K562 (cell line): ENCODE measurements around the gene ARHGEF38. TPM values are rescaled to one million over a fixed set of nuclear protein-coding genes. Genes with fewer than 3 reads are reported as not detected.

Experiments used
- ATAC-seq: fragments of 200-7000 bp; cut with Tn5 transposase; 3 replicates; pipeline ENCODE4 v1.9.1; 2020; ENCODE audit warnings: moderate library complexity
- BruUV-seq: library from RNA; stranded (reverse); fragments of 400-500 nt; replicated peaks from 2 replicates; lab custom pipeline; 2021; lab: Mats Ljungman, UMichigan
- CTCF ChIA-PET: fragments of 300-600 bp; formaldehyde crosslinking; extraction: SDS; loops from one replicate; lab custom pipeline; 2021; ENCODE audit warnings: low intra/inter-chr PET ratio; lab: Yijun Ruan, JAX
- POLR2A ChIA-PET: fragments of 300-600, 350-650 bp; sonication (Branson Sonifier 250); formaldehyde crosslinking; extraction: SDS; loops from one replicate; lab custom pipeline; 2021; ENCODE audit warnings: antibody characterized with exemption, inconsistent platforms; lab: Yijun Ruan, JAX
- DNase-seq, 4 experiments: peaks; one replicate each; pipeline versions ENCODE4 v3.0.0 to v3.0.0-alpha.2; 2011 to 2018; ENCODE audit warnings: low spot score in 3 of 4, mixed read lengths in 3 of 4; ENCODE audit errors: extremely low read depth in 1 of 4
- FAIRE-seq: peaks from 2 replicates; lab custom pipeline; 2011; peaks lifted over from hg19 to GRCh38; lab: Jason Lieb, UNC
- H2AFZ ChIP-seq: 2 replicates; pipeline ENCODE4 v1.6.0; 2011; ENCODE audit warnings: low read depth, low read length, control low read depth, inconsistent platforms
- H3K27ac ChIP-seq: fragments of 200-600 bp; 3 replicates; pipeline ENCODE4 v1.8.0; 2011; ENCODE audit warnings: low read depth, mild to moderate bottlenecking, control low read depth, inconsistent platforms, low read length, moderate library complexity, mixed read lengths; ENCODE audit errors: extremely low read depth
- H3K27me3 ChIP-seq, 2 experiments: fragments of 300-600 bp in 1 of 2; 2 replicates in 1 of 2; 3 replicates in 1 of 2; pipeline versions ENCODE4 v1.6.0 to v1.8.0; 2011; ENCODE audit warnings: inconsistent platforms in 2 of 2, low read length in 2 of 2, mild to moderate bottlenecking in 1 of 2, mixed read lengths in 1 of 2, moderate library complexity in 1 of 2; ENCODE audit not compliant: control insufficient read depth in 2 of 2, insufficient read depth in 2 of 2
- H3K36me3 ChIP-seq: fragments of 300-600 bp; 3 replicates; pipeline ENCODE4 v1.8.0; 2011; ENCODE audit warnings: mild to moderate bottlenecking, low read length, inconsistent platforms; ENCODE audit not compliant: control insufficient read depth, insufficient read depth
- H3K4me1 ChIP-seq, 2 experiments: fragments of 200-600 bp in 1 of 2; replicated peaks in 1 of 2; 2 replicates in 1 of 2; 3 replicates in 1 of 2; pipeline versions ENCODE4 v1.5.1 to v1.8.0; 2011; ENCODE audit warnings: inconsistent platforms in 2 of 2, low read length in 2 of 2, mild to moderate bottlenecking in 1 of 2, mixed read lengths in 1 of 2, moderate library complexity in 1 of 2; ENCODE audit not compliant: control insufficient read depth in 2 of 2, insufficient read depth in 2 of 2
- H3K4me2 ChIP-seq: 2 replicates; pipeline ENCODE4 v1.6.1; 2011; ENCODE audit warnings: low read length, control low read depth, inconsistent platforms, mixed read lengths; ENCODE audit not compliant: insufficient read depth
- H3K4me3 ChIP-seq: fragments of 200-600 bp; sonication (generic), shearing (Covaris generic); 2 replicates; pipeline ENCODE4 v1.5.1; 2016; ENCODE audit warnings: control low read depth, inconsistent platforms
- H3K79me2 ChIP-seq: fragments of 200-600 bp; 3 replicates; pipeline ENCODE4 v1.8.0; 2011; ENCODE audit warnings: low read length, inconsistent platforms; ENCODE audit not compliant: control insufficient read depth, insufficient read depth
- H3K9ac ChIP-seq, 2 experiments: 2 replicates each; pipeline versions ENCODE4 v1.6.0 to v1.6.1; 2011; ENCODE audit warnings: low read depth in 2 of 2, low read length in 2 of 2, control low read depth in 1 of 2, inconsistent platforms in 1 of 2, mild to moderate bottlenecking in 1 of 2, mixed read lengths in 1 of 2; ENCODE audit not compliant: insufficient read depth in 1 of 2
- H3K9me1 ChIP-seq: one replicate; pipeline ENCODE4 v1.6.0; 2011; ENCODE audit warnings: inconsistent platforms, mild to moderate bottlenecking, low read length, moderate library complexity; ENCODE audit not compliant: control insufficient read depth, insufficient read depth
- H3K9me3 ChIP-seq: replicated peaks from 2 replicates; pipeline ENCODE4 v1.5.1; 2011; ENCODE audit warnings: low read depth, low read length, inconsistent platforms; ENCODE audit not compliant: control insufficient read depth, insufficient read depth
- H4K20me1 ChIP-seq: replicated peaks from 2 replicates; pipeline ENCODE4 v1.6.1; 2011; ENCODE audit warnings: low read length, inconsistent platforms, mixed read lengths; ENCODE audit not compliant: control insufficient read depth, insufficient read depth
- DLX4 ChIP-seq: fragments of 250-450 bp; sonication (Bioruptor Pico); IDR thresholded peaks from 2 replicates; pipeline ENCODE4 v1.6.1; 2021; ENCODE audit warnings: mild to moderate bottlenecking
- EP300 ChIP-seq: IDR thresholded peaks from 2 replicates; pipeline ENCODE4 v1.6.1; 2012; ENCODE audit warnings: low read length, improper control_type of control experiment
- HMGN3 ChIP-seq: IDR thresholded peaks from 2 replicates; pipeline ENCODE4 v1.6.1; 2011; ENCODE audit warnings: borderline replicate concordance, low read depth, mild to moderate bottlenecking, mixed read lengths, low read length; ENCODE audit not compliant: insufficient read length; ENCODE audit errors: extremely low read depth
- HNRNPK ChIP-seq: fragments of 200-400 bp; formaldehyde crosslinking; IDR thresholded peaks from one replicate; pipeline ENCODE4 v1.6.1; 2018; ENCODE audit warnings: mild to moderate bottlenecking, low read depth, low read length; ENCODE audit not compliant: poor library complexity, severe bottlenecking
- HNRNPUL1 ChIP-seq: fragments of 200-400 bp; formaldehyde crosslinking; IDR thresholded peaks from 2 replicates; pipeline ENCODE4 v1.6.1; 2017; ENCODE audit warnings: low read length
- MBD2 ChIP-seq: sonication (generic); IDR thresholded peaks from 2 replicates; pipeline ENCODE4 v1.6.1; 2016; ENCODE audit warnings: low read depth, borderline replicate concordance
- SIN3B ChIP-seq: fragments of 450-650 bp; IDR thresholded peaks from 2 replicates; pipeline ENCODE4 v1.6.1; 2017; ENCODE audit warnings: low read depth, mild to moderate bottlenecking, moderate library complexity
- ZFP36 ChIP-seq: fragments of 150-350 bp; IDR thresholded peaks from 2 replicates; pipeline ENCODE4 v1.6.1; 2018; ENCODE audit warnings: low read length, low read depth; ENCODE audit not compliant: partially characterized antibody
- ZNF140 ChIP-seq: fragments of 250-450 bp; sonication (Bioruptor Pico); IDR thresholded peaks from 2 replicates; pipeline ENCODE4 v1.8.0; 2021; ENCODE audit warnings: moderate library complexity, mild to moderate bottlenecking, inconsistent platforms
- ZNF79 ChIP-seq: fragments of 250-450 bp; sonication (Bioruptor Pico); IDR thresholded peaks from 2 replicates; pipeline ENCODE4 v1.4.0; 2020; ENCODE audit warnings: low read depth, mild to moderate bottlenecking, moderate library complexity
- in situ Hi-C: fragments of 300-500 bp; cut with MboI; formaldehyde crosslinking; loops from 4 replicates; pipeline ENCODE4 v1.15.0; 2018; ENCODE audit warnings: inconsistent platforms, mixed read lengths
- intact Hi-C: fragments of 100-400 bp; cut with micrococcal nuclease; formaldehyde crosslinking; loops from 2 replicates; pipeline ENCODE4 v1.14.2; 2022
- polyA plus RNA-seq, 8 experiments: library from polyadenylated mRNA; depleted of rRNA in 4 of 8; stranded (reverse) in 5 of 8; unstranded in 3 of 8; fragments of >200 nt; fragmentation: Nextera tagmentation in 2 of 8; fragmentation: Illumina TruSeq in 1 of 8; extraction: Ambion mirVana in 2 of 8; extraction: Trizol in 1 of 8; gene quantifications; 2 replicates each; pipeline versions ENCODE4 v1.2.1 to v1.2.3, GENCODE V29; 2011 to 2014; ENCODE audit warnings: inconsistent platforms in 1 of 8, missing spikeins in 1 of 8
- total RNA-seq, 7 experiments: library from RNA; depleted of rRNA in 6 of 7; stranded (reverse); fragments of >200 nt in 6 of 7; fragmentation: Illumina TruSeq in 2 of 7; extraction: Trizol in 2 of 7; gene quantifications; 2 replicates each; pipeline versions ENCODE4 v1.2.1 to v1.2.3, GENCODE V29; 2011 to 2021; ENCODE audit warnings: low replicate concordance in 1 of 7
- TF ChIP-seq, protein P1 (sequence below): sonication (generic); formaldehyde crosslinking; IDR thresholded peaks from 2 replicates; pipeline ENCODE4 v1.4.0; 2020; ENCODE audit warnings: mild to moderate bottlenecking, missing genetic modification reagents

The ARHGEF38 gene
- total and polyA plus RNA-seq, 9 of the 15 experiments (the other 6 are each of a cell fraction or from before 2014, with no cell fraction given) = 0.17 TPM; not detected in 8

DNA sequence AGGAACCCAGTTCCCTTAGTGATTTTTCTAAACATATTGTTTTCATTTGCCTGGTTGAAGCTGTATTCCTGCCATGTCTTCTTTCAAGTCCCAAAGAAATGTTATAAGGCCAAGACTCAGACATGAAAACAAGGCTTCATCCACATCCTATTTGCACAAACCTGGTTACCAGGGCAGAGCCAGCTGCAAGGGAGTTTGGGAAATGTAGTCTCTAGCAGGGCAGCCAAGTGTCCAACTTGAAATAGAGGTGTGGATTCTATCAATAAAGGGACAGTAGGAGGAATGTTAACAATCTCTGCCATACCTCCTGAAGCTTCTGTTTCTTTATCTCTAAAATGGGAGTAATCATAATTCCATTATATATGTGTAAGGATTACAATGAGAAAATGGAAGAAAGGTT, 99.5 kb downstream of the ARHGEF38 start:
- no peaks in the 10 kb centered on the region for H3K36me3 ChIP-seq
- no peaks in the 10 kb centered on the region for H3K9me3 ChIP-seq
- H3K9ac ChIP-seq = no peak overlapping the region
- H3K4me3 ChIP-seq = no peak overlapping the region
- no peaks in the 10 kb centered on the region; a peak in 2 of 5 replicates for H3K27me3 ChIP-seq
- H3K27ac ChIP-seq = no peak overlapping the region
- H3K4me2 ChIP-seq = no peak overlapping the region
- H3K79me2 ChIP-seq = no peaks in the 10 kb centered on the region
- POLR2A ChIA-PET = no interaction called here
- no TSS peak for BruUV-seq
- FAIRE-seq = no peak
- CTCF ChIA-PET = no interaction called here
- no peak overlapping the region for H2AFZ ChIP-seq
- H3K4me1 ChIP-seq = no peaks in the 10 kb centered on the region; a peak in 1 of 5 replicates
- DNase-seq = no peak
- in situ Hi-C loops (no loop called here), intact Hi-C loops (no loop called here)
- TF ChIP-seq SIN3B (no peak), ZNF140 (CRISPR knock-in tag) (no peak), DLX4 (CRISPR knock-in tag) (no peak), HNRNPK (no peak), EP300 (no peak), HMGN3 (no peak), ZNF79 (CRISPR knock-in tag) (no peak), ZFP36 (no peak), MBD2 (no peak), HNRNPUL1 (no peak)
- TF ChIP-seq, protein P1, sequence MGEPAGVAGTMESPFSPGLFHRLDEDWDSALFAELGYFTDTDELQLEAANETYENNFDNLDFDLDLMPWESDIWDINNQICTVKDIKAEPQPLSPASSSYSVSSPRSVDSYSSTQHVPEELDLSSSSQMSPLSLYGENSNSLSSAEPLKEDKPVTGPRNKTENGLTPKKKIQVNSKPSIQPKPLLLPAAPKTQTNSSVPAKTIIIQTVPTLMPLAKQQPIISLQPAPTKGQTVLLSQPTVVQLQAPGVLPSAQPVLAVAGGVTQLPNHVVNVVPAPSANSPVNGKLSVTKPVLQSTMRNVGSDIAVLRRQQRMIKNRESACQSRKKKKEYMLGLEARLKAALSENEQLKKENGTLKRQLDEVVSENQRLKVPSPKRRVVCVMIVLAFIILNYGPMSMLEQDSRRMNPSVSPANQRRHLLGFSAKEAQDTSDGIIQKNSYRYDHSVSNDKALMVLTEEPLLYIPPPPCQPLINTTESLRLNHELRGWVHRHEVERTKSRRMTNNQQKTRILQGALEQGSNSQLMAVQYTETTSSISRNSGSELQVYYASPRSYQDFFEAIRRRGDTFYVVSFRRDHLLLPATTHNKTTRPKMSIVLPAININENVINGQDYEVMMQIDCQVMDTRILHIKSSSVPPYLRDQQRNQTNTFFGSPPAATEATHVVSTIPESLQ (CRISPR knock-in tag) = no peak
- no peak for ATAC-seq
- H3K9me1 ChIP-seq = no peaks in the 10 kb centered on the region
- no peaks in the 10 kb centered on the region for H4K20me1 ChIP-seq
